Hematopoietic multipotent progenitor cell treated with erythropoietin and hydrocortisone succinate and interleukin-3 and kit ligand, for 6 days (in vitro differentiated cells): Measurements from ENCODE around the gene CSNK1G1.
"Not testable (repeated sequence)": the region's sequence is repeated elsewhere in the genome, so short reads cannot be mapped to it uniquely, and the experiment has no call there.

Experiments used
- DNase-seq: peaks from one replicate; pipeline ENCODE4 v3.0.0-alpha.2; 2015

Gene CSNK1G1

GRCh38 chr15:64348455-64348854 lies 7.5 kb downstream of the CSNK1G1 start:
- no peak for DNase-seq

DNA sequence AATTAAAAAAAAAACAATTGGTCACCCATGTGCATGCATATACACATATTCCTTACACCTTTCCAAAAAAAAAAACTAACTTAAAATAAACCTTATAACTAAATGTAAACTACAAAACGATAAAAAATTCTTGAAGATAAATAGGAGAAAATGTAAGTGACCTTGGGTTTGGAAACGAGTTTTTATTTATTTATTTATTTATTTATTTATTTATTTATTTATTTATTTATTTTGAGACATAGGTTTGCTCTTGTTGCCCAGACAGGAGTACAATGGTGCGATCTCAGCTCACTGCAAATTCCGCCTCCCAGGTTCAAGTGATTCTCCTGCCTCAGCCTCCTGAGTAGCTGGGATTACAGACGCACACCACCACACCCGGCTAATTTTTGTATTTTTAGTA lies 9.7 kb downstream of the CSNK1G1 start:
- not testable (repeated sequence) for DNase-seq

DNA sequence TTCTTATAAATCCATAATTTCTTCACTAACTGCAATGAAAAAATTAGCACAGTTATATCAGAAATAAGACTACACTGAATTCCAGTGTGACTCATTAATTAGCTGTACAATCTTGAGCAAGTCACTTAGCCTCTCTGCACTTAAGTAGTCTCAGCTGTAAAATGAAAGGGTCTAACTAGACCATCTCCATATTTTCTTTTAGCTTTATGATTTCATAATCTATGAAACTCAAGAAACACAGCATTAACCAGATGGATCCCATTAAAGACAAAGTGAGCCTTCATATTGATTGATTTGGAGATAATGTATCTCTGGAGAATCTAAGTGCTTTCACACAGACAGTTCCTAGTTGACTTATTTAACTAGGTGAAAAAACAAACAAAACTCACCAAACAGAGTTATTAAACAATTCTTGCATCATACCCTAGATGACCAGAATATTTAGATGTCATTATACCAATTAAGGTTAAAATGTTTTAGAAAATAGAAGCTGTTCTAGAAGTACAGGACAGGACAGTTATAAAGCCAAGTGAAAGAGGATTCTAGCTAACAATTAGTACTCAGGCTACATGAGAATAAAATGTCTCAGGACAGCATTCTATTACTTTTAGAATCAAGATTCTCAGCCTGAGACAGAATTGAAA lies 11.2 kb downstream of the CSNK1G1 start:
- no peak for DNase-seq

DNA sequence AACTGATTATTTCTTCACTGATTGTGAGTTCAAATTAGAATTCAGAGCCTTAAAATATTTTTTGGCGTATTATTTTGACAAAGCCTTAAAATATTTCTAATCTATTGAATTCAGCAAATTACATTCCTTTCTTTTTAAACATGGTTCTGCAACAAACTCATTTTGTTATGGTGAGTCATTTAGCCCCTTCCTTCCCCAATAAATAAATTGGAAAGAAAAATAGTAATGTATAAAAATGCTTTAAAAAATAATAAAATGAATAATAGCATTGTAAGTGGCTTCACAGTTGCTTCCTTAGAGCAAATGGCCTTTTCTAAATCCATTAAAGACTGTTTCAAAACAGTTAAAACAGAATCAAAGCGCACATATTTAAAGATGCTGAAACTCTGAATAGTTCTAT lies 12.1 kb downstream of the CSNK1G1 start:
- no peak for DNase-seq

DNA sequence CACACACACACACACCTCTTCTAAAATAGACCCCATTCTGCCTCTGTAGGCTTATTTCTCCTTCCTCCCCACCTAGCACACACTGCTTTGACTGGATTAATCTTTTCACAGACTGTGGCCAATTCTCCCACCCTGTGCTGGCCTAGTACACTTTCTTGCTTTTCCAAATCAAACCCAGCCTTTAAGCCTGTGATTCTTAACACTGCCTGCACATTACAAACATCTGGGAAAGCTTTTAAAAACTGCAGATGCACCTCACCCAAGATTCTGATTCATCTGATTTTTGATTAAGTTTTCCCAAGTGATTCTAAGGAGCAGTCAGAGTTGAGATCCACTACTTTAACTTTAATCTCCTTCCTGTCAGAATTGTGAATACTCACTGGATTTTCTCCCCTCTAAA lies 12.8 kb downstream of the CSNK1G1 start:
- DNase-seq = no peak

GRCh38 chr15:64341961-64342360 lies 14.0 kb downstream of the CSNK1G1 start:
- DNase-seq = no peak

GRCh38 chr15:64340355-64340754 lies 15.6 kb downstream of the CSNK1G1 start:
- DNase-seq = no peak

DNA sequence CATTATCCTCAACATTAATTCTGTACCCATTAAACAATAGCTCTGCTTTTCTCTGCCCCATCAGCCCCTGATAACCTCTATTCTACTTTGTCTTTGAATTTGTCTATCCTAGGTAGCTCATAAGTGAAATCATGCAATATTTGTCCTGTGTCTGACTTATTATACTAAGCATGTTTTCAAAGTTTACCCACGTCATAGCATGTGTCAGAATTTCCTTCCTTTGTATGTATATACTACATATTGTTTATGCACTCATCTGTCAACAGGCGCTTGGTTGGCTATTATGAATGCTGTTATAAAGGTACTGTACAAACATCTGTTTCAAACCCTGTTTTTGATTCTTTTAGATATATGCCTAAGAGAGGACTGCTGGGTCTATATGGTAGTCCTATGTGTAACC lies 18.2 kb downstream of the CSNK1G1 start:
- DNase-seq = no peak

DNA sequence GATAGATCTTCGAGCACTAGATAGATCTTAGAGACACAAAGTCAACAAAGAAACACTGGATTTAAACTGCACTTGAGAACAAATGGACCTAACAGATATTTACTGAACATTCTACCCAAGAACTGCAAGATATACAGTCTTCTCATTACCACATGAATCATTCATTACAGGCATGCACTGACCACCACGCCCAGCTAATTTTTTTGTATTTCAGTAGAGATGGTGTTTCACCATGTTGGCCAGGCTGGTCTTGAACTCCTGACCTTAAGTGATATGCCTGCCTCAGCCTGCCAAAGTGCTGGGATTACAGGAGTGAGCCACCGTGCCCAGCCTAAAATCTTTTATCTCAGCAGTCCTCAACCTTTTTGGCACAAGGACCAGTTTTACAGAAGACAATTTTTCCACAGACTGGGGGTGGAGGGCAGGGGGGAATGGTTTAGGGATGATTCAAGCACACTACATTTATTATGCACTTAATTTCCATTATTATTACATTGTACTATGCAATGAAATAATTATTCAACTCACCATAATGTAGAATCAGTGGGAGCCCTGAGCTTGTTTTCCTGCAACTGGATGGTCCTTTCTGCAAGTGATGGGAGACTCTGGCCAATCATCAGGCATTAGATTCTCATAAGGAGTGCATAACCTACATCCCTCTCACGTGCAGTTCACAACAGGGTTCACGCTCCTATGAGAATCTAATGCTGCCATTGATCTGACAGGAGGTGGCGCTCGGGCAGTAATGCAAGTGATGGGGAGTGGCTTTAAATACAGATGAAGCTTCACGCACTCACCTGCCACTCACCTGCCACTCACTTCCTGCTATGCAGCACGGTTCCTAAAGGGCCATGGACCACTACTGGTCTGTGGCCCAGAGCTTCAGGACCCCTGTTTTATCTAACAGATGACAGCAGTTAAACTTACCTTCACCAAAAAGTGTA lies 21.7 kb downstream of the CSNK1G1 start:
- no peak for DNase-seq

DNA sequence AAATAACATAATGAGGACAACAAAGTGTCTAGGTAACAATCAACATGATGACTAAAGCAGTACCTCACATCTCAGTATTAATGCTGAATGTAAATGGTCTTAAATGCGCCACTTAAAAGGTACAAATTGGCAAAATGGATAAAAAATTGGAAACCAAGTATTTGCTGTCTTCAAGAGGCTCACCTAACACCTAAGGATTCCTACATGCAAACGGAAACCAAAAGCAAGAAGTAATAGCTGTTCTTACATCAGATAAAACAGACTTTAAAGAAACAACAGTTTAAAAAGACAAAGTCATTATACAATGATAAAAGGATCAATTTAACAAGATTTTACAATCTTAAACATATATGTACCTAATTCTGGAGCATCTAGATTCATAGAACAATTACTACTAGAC lies 22.5 kb downstream of the CSNK1G1 start:
- DNase-seq = no peak

- DNase-seq = not testable (repeated sequence)
These were observed 24.3 kb downstream of the CSNK1G1 start for GRCh38 chr15:64331668-64332067.

- not testable (repeated sequence) for DNase-seq
These were observed 29.0 kb downstream of the CSNK1G1 start for GRCh38 chr15:64326975-64327374.

DNA sequence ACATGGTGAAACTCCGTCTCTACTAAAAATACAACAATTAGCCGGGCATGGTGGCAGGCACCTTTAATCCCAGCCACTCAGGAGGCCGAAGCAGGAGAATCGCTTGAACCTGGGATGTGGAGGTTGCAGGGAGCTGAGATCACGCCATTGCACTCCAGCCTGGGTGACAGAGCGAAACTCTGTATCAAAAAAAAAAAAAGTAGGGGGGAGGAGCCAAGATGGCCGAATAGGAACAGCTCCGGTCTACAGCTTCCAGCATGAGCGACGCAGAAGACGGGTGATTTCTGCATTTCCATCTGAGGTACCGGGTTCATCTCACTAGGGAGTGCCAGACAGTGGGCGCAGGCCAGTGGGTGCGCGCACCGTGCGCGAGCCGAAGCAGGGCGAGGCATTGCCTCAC lies 29.5 kb downstream of the CSNK1G1 start:
- not testable (repeated sequence) for DNase-seq

DNA sequence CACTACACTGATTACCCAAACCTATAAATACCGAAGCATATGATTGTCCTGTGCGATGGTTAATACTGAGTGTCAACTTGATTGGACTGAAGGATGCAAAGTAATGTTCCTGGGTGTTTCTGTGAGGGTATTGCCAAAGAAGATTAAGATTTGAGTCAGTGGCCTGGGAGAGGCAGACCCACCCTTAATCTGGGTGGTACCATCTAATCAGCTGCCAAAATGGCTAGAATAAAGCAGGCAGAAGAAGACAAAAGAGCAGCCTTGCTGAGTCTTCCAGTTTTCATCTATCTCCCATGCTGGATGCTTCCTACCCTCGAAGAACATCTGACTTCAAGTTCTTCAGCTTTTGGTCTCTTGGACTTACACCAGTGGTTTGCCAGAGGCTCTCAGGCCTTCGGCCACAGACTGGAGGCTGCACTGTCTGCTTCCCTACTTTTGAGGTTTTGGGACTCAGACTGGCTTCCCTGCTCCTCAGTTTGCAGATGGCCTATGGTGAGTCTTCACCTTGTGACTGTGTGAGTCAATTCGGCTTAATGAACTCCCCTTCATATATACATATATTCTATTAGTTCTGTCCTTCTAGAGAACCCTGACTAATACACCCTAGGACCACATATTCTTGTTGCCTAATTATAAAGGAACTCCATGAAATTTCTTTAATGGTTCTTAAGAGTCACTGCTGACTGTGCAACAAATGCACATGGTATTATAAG lies 31.7 kb downstream of the CSNK1G1 start:
- peak; percentile 29 for DNase-seq

GRCh38 chr15:64315216-64315615 lies 40.8 kb downstream of the CSNK1G1 start:
- DNase-seq = no peak

DNA sequence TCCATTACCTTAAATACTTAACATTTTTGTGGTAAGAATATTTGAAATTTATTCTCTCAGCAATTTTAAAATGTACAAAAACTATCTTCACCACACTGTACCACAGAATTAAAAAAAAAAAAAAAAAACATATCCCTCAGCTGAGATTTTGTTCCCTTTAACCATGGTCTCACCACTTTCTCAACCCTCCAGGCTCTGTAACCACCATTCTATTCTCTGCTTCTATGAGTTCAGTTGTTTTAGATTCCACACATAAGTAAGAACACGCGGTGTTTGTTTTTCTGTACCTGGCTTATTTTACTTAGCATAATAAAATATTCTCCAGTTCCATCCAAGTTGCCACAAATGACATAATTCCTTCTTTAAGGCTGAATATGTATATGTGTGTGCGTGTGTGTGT lies 41.5 kb downstream of the CSNK1G1 start:
- DNase-seq = no peak

GRCh38 chr15:64311566-64311965 lies 44.4 kb downstream of the CSNK1G1 start:
- no peak for DNase-seq

- no peak for DNase-seq
These were observed 45.9 kb downstream of the CSNK1G1 start for GRCh38 chr15:64310036-64310435.

DNA sequence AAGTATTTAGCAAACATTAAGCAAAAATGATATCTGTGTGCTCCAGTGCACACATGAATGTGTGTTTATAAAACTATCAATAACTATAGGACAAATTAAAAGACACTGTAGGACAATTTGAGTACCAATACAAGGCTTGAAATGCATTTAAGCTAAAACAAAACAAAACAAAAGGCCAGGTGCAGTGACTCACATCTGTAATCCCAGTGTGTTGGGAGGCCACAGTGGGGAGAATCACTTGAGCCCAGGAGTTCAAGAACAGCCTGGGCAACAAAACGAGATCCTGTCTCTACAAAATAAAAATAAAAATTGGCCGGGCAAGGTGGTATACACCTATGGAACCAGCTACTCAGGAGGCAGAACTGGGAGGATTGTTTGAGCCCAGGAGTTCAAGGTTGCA lies 50.7 kb downstream of the CSNK1G1 start:
- DNase-seq = no peak

DNA sequence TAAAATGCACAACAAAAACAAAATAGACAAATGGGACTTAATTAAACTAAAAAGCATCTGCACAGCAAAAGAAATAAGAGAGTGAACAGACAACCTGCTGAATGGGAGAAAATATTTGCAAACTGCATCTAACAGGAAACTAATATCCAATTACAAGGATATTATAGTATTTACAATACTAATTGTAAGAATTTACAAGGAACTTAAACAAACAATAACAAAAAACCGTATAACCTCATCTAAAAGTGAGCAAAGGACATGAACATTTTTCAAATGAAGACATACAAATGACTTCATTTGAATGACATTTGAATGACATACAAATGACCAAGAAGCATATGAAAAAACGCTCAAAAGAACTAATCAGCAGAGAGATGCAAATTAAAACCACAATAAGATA lies 66.4 kb downstream of the CSNK1G1 start:
- DNase-seq = no peak

DNA sequence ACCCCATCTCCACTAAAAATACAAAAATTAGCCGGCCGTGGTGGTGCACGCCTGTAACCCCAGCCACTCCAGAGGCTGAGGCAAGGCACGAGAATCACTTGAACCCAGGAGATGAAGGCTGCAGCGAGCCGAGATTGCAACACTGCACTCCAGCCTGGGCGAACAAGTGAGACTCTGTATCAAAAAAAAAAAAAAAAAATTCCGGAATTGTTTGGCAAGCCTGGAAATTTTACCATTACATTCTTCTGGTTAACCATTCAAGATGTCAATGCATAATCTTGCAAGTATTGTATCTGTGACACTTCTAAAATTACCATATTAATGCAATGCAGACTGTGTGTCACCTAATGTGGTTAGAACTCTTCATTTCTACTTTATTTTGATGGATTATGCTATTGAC lies 67.0 kb downstream of the CSNK1G1 start:
- no peak for DNase-seq

- no peak for DNase-seq
These were observed 67.4 kb downstream of the CSNK1G1 start for GRCh38 chr15:64288577-64288976.

DNA sequence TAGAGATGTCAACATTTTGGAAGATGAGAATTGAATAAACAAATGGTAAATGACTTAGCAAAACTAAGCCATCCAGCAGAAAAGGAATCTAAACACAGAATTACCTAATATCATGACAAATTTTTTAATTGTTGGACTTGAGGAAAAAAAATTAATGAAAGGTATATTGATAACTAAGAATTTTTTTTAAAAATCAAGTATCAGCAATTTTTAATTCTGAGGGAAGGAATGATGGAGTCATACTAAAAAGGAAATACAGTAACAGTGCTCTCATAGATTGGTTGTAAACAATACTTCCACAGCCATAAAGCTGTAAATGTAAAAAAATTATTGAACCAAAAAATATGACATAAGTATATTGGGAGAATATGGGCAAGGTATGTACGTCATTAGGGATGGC lies 68.0 kb downstream of the CSNK1G1 start:
- no peak for DNase-seq

- DNase-seq = no peak
These were observed 69.5 kb downstream of the CSNK1G1 start for GRCh38 chr15:64286473-64286872.
